GM21390 (cell line): ENCODE results near the gene MTMR3.
"Not testable (repeated sequence)": the region's sequence is repeated elsewhere in the genome, so short reads cannot be mapped to it uniquely, and the experiment has no call there.

ENCODE experiments used
- ATAC-seq: cut with Tn5 transposase; IDR thresholded peaks from one replicate; pipeline ENCODE4 v1.9.1; 2021; ENCODE audit not compliant: unreplicated experiment

The MTMR3 gene

DNA sequence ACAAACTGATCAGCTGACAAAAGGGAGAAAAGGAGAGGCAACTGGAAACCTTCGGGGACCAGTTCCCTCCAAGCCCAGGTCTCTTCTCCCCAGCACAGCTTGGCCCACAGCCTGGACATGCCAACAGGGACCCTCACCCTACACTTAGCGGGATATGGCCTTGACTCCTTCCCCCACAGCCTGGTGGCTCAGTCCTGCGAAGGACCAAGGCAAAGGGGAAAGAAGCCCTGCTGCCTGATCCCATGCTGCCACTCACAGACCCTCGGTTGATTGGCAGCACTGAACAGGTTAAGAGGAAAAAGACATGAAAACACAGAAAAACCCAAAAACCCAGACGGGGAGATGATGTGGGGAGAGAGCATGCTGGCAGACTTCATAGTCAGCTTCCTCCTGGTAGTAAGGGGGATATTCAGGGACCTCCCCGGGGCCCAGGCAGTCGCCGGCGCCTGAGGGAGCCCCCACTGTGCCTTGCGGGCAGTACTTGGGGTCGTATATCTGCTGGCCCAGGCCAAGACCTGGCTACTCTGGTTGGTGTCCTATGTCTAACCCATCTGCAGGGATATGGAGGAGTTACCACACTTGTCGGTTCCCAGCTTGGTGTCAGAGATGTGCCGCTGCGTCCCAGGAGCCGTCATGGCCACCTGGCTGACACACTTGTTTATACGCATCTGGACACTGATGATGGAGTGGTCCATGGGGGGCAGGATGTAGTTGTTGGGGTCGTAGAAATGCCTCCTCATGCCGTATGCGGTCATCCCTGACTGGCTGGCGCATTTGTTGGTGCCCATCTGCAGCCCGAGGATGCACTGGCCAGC lies 163.1 kb downstream of the MTMR3 start:
- ATAC-seq = no peak

DNA sequence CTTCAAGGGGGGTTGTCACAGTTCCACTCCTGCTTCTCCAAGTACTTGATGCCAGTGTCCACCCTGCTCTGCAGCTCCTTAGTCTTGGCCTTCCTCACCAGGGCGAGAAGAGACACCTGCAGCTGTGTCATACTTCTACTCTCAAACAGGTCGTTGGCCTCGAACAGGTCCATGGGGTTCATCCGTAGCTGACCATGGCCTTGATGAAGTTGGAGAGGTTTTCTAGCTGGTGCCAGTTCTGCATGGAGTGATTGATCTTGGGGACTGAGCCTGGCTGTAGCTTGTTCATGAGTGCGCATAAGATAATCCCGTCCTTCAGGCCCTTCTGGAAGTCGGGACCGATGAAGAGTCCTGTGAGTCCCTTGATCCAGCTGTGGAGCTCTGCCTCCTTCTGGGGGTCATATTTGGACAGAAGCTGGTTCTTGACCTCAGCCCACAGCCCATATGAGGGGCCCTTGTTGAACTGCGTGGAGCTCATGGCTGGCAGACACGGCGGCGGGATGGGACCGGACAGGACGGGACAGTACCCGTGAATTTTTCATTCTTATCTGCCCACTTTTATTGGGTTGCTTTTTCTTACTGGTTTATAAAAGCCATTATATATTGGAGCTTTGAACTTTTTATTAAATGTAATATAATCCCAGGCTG lies 163.9 kb downstream of the MTMR3 start:
- no peak for ATAC-seq

DNA sequence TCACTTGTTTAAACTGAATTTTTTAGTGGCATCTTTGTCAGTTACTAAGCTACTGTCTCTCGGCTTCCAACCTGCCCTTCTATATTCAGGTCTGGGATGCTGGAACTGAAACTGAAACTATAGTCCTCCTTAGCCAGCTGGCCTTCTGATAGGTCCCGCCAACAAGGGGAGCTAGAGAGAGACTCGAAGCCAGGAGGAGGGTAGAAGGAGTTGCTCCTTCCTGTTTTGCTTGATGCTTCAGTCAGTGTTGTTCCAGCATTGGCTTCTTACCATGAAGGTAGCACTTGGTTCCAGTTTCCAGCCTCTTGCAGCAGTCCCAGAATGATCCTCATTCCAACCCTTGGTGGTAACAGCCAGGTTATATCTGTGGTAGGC lies 164.4 kb downstream of the MTMR3 start:
- no peak for ATAC-seq

DNA sequence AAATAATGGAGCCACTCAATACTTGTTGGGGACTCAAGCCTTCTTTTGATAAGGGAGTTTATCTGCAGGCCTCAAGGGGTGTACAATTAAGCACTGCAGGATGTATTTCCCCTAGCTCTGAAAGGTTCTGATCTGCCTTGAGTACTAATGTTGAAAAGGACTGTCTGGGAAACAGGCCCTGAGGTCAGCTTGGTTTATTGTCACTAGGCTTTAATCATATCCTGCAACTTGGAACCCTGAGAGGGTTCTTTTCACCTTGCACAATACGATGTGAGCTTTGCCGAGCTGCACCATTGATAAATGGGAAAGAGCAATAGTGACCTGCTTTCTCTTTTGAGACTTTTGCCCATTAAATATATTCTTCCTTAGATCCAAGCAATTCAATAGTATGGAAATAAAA lies 165.7 kb downstream of the MTMR3 start:
- no peak for ATAC-seq

GRCh38 chr22:30054067-30054763 lies 171.2 kb downstream of the MTMR3 start:
- no peak for ATAC-seq

- ATAC-seq = no peak
These were observed 171.7 kb downstream of the MTMR3 start for GRCh38 chr22:30054764-30055069.

DNA sequence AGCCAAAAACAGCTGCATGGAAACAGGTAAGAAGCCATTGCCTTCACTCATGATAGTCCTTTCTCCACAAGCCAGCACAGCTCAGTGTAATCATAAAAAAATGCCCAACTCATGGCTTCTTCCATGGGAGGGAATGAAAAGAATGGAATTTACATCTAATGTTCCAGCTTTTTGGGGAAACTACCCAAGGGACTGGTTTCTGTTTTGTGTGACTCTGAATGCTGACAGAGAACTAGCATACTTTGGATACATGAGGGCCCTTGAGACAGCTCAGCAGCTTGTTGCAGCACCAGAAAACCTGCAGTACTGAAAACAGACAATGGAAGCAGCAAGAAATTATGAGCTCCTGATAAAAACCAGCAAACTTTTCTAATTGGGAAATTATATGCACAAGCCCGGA lies 173.0 kb downstream of the MTMR3 start:
- ATAC-seq = no peak

GRCh38 chr22:30057375-30057774 lies 174.4 kb downstream of the MTMR3 start:
- ATAC-seq = no peak

DNA sequence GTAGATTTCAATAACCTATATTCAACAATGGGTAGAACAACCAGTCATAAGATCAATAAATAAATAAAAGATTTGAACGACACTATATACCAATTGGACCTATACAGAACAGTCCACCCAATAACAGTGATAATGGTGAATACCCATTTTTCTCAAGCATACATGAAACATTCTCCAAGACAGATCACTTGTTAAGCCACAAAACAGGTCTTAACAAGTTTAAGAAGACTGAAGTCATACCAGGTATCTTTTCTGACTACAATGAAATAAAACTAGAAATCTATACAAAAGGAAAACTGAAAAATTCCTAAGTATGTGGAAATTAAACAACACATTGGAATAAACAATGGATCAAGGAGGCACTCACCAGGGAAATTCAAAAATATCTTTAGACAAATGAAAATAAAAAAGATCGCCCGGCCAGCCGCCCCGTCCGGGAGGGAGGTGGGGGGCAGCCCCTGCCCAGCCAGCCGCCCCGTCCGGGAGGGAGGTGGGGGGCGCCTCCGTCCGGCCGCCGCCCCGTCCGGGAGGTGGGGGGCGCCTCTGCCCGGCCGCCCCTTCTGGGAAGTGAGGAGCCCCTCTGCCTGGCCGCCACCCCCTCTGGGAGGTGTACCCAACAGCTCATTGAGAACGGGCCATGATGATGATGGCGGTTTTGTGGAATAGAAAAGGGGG lies 176.5 kb downstream of the MTMR3 start:
- ATAC-seq = not testable (repeated sequence)

- not testable (repeated sequence) for ATAC-seq
These were observed 178.1 kb downstream of the MTMR3 start for GRCh38 chr22:30061094-30061493.

- no peak for ATAC-seq
These were observed 179.3 kb downstream of the MTMR3 start for GRCh38 chr22:30062259-30062658.

DNA sequence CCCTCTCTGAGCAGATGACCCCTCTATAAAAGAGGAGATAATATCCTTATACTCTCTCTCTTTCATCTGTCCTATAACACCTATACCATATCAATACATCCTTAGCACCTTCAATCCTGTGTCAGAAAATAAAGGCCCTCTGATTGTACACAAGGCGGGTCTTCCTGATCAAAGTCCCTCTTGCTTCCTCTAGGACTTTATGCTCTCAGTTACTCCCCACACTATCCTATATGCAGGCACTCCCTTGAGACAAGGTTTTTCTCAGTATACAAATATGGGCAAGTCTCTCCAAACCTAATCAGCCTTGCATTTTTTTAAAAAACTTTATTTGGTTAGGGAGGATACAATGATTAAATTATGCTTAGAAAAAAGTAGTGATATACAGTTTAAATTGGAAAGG lies 180.0 kb downstream of the MTMR3 start:
- ATAC-seq = no peak

- ATAC-seq = no peak
These were observed 181.2 kb downstream of the MTMR3 start for GRCh38 chr22:30064172-30064571.

DNA sequence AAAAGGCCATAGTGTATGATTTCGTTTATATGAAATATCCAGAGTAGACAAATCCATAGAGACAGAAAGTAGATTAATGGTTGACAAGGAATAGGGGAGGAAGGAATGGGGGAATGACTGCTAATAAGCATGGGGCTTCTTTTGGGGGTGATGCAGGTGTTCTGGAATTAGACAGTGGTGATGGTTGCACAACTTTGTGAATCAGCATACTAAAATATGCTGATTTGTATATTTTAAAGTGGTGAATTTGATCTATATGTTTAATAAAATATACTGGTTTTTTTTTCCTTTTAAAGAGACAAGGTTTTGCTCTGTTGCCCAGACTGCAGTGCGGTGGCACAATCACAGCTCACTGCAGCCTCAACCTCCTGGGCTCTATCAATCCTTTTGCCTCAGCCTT lies 190.8 kb downstream of the MTMR3 start:
- no peak for ATAC-seq

DNA sequence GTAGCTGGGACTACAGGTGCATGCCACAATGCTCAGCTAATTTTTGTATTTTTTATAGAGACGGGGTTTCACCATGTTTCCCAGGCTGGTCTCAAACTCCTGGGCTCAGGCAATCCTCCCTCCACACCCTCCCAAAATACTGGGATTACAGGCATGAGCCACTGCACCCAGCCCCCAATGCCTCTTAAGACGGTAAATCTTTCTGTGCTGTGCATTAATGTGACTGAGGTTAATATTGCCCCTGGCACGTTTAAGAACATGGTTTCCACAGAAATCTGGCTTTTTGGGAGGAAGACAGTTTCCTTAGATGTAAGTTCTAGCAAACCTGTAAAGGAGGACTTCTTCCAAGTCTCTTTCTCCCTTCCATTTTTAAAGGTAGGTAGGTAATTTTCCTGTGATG lies 191.2 kb downstream of the MTMR3 start:
- no peak for ATAC-seq

GRCh38 chr22:30074994-30075393 lies 192.0 kb downstream of the MTMR3 start:
- no peak for ATAC-seq

- no peak for ATAC-seq
These were observed 194.4 kb downstream of the MTMR3 start for GRCh38 chr22:30077279-30077880.

- no peak for ATAC-seq
These were observed 195.6 kb downstream of the MTMR3 start for GRCh38 chr22:30078320-30079311.

- ATAC-seq = no peak
These were observed 197.1 kb downstream of the MTMR3 start, which contains the start of gene HORMAD2 for GRCh38 chr22:30079952-30080533. HORMAD2 (plus strand) TSS chr22:30080464; CDS start chr22:30093953, 13,489 bp downstream.
